SK-N-SH (cell line): ENCODE results near the gene HDHD5. TPM values are rescaled to one million over a fixed set of nuclear protein-coding genes. Genes with fewer than 3 reads are reported as not detected.

Experiments
- CTCF ChIA-PET: fragments of 300-600, 350-600 bp; formaldehyde crosslinking; extraction: SDS; loops from one replicate; lab custom pipeline; 2021; lab: Yijun Ruan, JAX
- POLR2A ChIA-PET: fragments of 350-600 bp; sonication (Branson Sonifier 250); formaldehyde crosslinking; extraction: SDS; loops from one replicate; lab custom pipeline; 2020; ENCODE audit warnings: antibody characterized with exemption, inconsistent platforms; lab: Yijun Ruan, JAX
- DNase-seq: peaks from one replicate; pipeline ENCODE4 v3.0.0; 2012
- H2AFZ ChIP-seq: fragments of 200-600 bp; sonication (generic); 2 replicates; pipeline ENCODE4 v1.8.1; 2016; ENCODE audit warnings: antibody characterized with exemption, mild to moderate bottlenecking, low read depth
- H3F3A ChIP-seq: fragments of 200-600 bp; sonication (generic); replicated peaks from 2 replicates; pipeline ENCODE3; 2016; ENCODE audit warnings: antibody characterized with exemption, mild to moderate bottlenecking; ENCODE audit not compliant: insufficient read depth
- H3K27ac ChIP-seq, 2 experiments: fragments of 200-500 bp in 1 of 2; fragments of 200-600 bp in 1 of 2; sonication (Bioruptor generic) in 1 of 2; sonication (generic), shearing (Covaris generic) in 1 of 2; 2 replicates each; pipeline versions ENCODE4 v1.5.1 to v1.6.1; 2014 to 2016; ENCODE audit warnings: low read depth in 2 of 2, inconsistent platforms in 1 of 2, low read length in 1 of 2, mild to moderate bottlenecking in 1 of 2, mixed read lengths in 1 of 2
- H3K27me3 ChIP-seq: fragments of 200-600 bp; sonication (generic), shearing (Covaris generic); 2 replicates; pipeline ENCODE4 v1.6.1; 2016; ENCODE audit warnings: mixed run types; ENCODE audit not compliant: insufficient read depth
- H3K36me3 ChIP-seq, 2 experiments: fragments of 200-500 bp in 1 of 2; fragments of 200-600 bp in 1 of 2; sonication (Bioruptor generic) in 1 of 2; sonication (generic) in 1 of 2; replicated peaks in 1 of 2; 2 replicates each; pipeline versions ENCODE3 to v1.5.1; 2014 to 2016; ENCODE audit warnings: low read length in 1 of 2, mild to moderate bottlenecking in 1 of 2; ENCODE audit not compliant: insufficient read depth in 2 of 2, control insufficient read depth in 1 of 2
- H3K4me1 ChIP-seq, 2 experiments: fragments of 200-500 bp in 1 of 2; fragments of 200-600 bp in 1 of 2; sonication (Bioruptor generic) in 1 of 2; sonication (generic), shearing (Covaris generic) in 1 of 2; 2 replicates each; pipeline versions ENCODE4 v1.5.1 to v1.6.1; 2014 to 2016; ENCODE audit warnings: low read depth in 1 of 2, low read length in 1 of 2, mixed run types in 1 of 2; ENCODE audit not compliant: insufficient read depth in 2 of 2, control insufficient read depth in 1 of 2
- H3K4me2 ChIP-seq: fragments of 200-600 bp; sonication (generic), shearing (Covaris generic); 2 replicates; pipeline ENCODE4 v1.6.1; 2017; ENCODE audit warnings: mixed run types
- H3K4me3 ChIP-seq, 2 experiments: fragments of 200-500 bp in 1 of 2; fragments of 200-600 bp in 1 of 2; sonication (Bioruptor generic) in 1 of 2; sonication (generic), shearing (Covaris generic) in 1 of 2; 2 replicates each; pipeline versions ENCODE4 v1.5.1 to v1.8.1; 2014 to 2016; ENCODE audit warnings: low read depth in 2 of 2, inconsistent platforms in 1 of 2, low read length in 1 of 2, mild to moderate bottlenecking in 1 of 2, mixed read lengths in 1 of 2, moderate library complexity in 1 of 2
- H3K79me2 ChIP-seq: fragments of 200-600 bp; sonication (generic); 2 replicates; pipeline ENCODE4 v1.8.1; 2017; ENCODE audit warnings: mild to moderate bottlenecking; ENCODE audit not compliant: insufficient read depth
- H3K9ac ChIP-seq: fragments of 200-600 bp; sonication (generic); 2 replicates; pipeline ENCODE4 v1.6.1; 2017; ENCODE audit warnings: mixed run types
- H3K9me2 ChIP-seq: fragments of 200-600 bp; sonication (generic); 2 replicates; pipeline ENCODE4 v1.6.1; 2017; ENCODE audit warnings: mixed run types
- H3K9me3 ChIP-seq: fragments of 200-600 bp; sonication (generic); 2 replicates; pipeline ENCODE4 v1.6.1; 2017; ENCODE audit warnings: mixed run types, mild to moderate bottlenecking, moderate library complexity
- H4K20me1 ChIP-seq: fragments of 200-600 bp; sonication (generic); 2 replicates; pipeline ENCODE4 v1.6.1; 2017; ENCODE audit warnings: mild to moderate bottlenecking, mixed run types; ENCODE audit not compliant: insufficient read depth
- EZH2phosphoT487 ChIP-seq: fragments of 200-600 bp; sonication (generic); IDR thresholded peaks from 2 replicates; pipeline ENCODE4 v1.6.1; 2017; ENCODE audit warnings: low read depth, mixed run types, mild to moderate bottlenecking, antibody characterized with exemption, moderate library complexity, borderline replicate concordance
- FOSL2 ChIP-seq: IDR thresholded peaks from 2 replicates; pipeline ENCODE4 v1.4.0; 2012; ENCODE audit warnings: low read depth, mild to moderate bottlenecking, moderate library complexity, borderline replicate concordance
- IRF3 ChIP-seq: fragments of 150-350 bp; IDR thresholded peaks from 2 replicates; pipeline ENCODE4 v1.6.1; 2016; ENCODE audit warnings: mild to moderate bottlenecking, low read depth, low read length
- JUND ChIP-seq: IDR thresholded peaks from 2 replicates; pipeline ENCODE4 v1.4.0; 2012
- MEF2A ChIP-seq: IDR thresholded peaks from 2 replicates; pipeline ENCODE4 v1.4.0; 2012; ENCODE audit warnings: low read depth, borderline replicate concordance
- MXI1 ChIP-seq: IDR thresholded peaks from 2 replicates; pipeline ENCODE4 v1.6.1; 2012; ENCODE audit warnings: mild to moderate bottlenecking, low read depth, low read length, improper control_type of control experiment
- NFIC ChIP-seq: IDR thresholded peaks from 2 replicates; pipeline ENCODE4 v1.4.0; 2012; ENCODE audit warnings: borderline replicate concordance
- RCOR1 ChIP-seq: fragments of 150-350 bp; IDR thresholded peaks from 2 replicates; pipeline ENCODE4 v1.6.1; 2017; ENCODE audit warnings: antibody characterized with exemption, low read length
- RFX5 ChIP-seq: IDR thresholded peaks from 2 replicates; pipeline ENCODE4 v1.6.1; 2012; ENCODE audit warnings: mild to moderate bottlenecking, improper control_type of control experiment, low read length
- RXRA ChIP-seq: IDR thresholded peaks from 2 replicates; pipeline ENCODE4 v1.4.0; 2012; ENCODE audit warnings: low read depth, mild to moderate bottlenecking, borderline replicate concordance
- TAF1 ChIP-seq: IDR thresholded peaks from 2 replicates; pipeline ENCODE4 v1.6.1; 2012; ENCODE audit warnings: low read depth, mild to moderate bottlenecking, low read length, moderate library complexity, borderline replicate concordance
- TCF12 ChIP-seq: IDR thresholded peaks from 2 replicates; pipeline ENCODE4 v1.4.0; 2012
- TEAD4 ChIP-seq: IDR thresholded peaks from 2 replicates; pipeline ENCODE4 v1.4.0; 2012; ENCODE audit warnings: mild to moderate bottlenecking, borderline replicate concordance; ENCODE audit not compliant: insufficient read depth
- USF2 ChIP-seq: fragments of 150-350 bp; IDR thresholded peaks from 2 replicates; pipeline ENCODE4 v1.6.1; 2017; ENCODE audit warnings: antibody characterized with exemption, low read length, low read depth, borderline replicate concordance
- YY1 ChIP-seq: IDR thresholded peaks from 2 replicates; pipeline ENCODE4 v1.4.0; 2012; ENCODE audit warnings: low read depth, mild to moderate bottlenecking
- ZBTB33 ChIP-seq: IDR thresholded peaks from 2 replicates; pipeline ENCODE4 v1.4.0; 2012; ENCODE audit warnings: low read depth, borderline replicate concordance
- WGBS: methylation state at CpG from one replicate; pipeline ENCODE4 v1.1.6; 2017; ENCODE audit warnings: low lambda C conversion rate; 5-methylcytosine and 5-hydroxymethylcytosine counted together
- polyA plus RNA-seq, 3 experiments: library from polyadenylated mRNA; depleted of rRNA; stranded (reverse); fragments of >200 nt; gene quantifications; 2 replicates each; pipeline ENCODE4 v1.2.3, GENCODE V29; 2012
- TF ChIP-seq, protein P1 (sequence below): fragments of 200-600 bp; sonication (generic); IDR thresholded peaks from 2 replicates; pipeline ENCODE4 v1.6.1; 2017; ENCODE audit warnings: antibody characterized with exemption, mild to moderate bottlenecking, moderate library complexity
- TF ChIP-seq, protein P2 (sequence below): IDR thresholded peaks from 2 replicates; pipeline ENCODE4; 2012

Gene HDHD5
- polyA plus RNA-seq, 1 of the 3 experiments (the other 2 are of a cell fraction), result 43.3 TPM

- TF ChIP-seq, protein P1, sequence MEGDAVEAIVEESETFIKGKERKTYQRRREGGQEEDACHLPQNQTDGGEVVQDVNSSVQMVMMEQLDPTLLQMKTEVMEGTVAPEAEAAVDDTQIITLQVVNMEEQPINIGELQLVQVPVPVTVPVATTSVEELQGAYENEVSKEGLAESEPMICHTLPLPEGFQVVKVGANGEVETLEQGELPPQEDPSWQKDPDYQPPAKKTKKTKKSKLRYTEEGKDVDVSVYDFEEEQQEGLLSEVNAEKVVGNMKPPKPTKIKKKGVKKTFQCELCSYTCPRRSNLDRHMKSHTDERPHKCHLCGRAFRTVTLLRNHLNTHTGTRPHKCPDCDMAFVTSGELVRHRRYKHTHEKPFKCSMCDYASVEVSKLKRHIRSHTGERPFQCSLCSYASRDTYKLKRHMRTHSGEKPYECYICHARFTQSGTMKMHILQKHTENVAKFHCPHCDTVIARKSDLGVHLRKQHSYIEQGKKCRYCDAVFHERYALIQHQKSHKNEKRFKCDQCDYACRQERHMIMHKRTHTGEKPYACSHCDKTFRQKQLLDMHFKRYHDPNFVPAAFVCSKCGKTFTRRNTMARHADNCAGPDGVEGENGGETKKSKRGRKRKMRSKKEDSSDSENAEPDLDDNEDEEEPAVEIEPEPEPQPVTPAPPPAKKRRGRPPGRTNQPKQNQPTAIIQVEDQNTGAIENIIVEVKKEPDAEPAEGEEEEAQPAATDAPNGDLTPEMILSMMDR, result no peak
- TF ChIP-seq EZH2phosphoT487 (no peak), TAF1 (no peak), RFX5 (no peak), RCOR1 (no peak), FOSL2 (no peak), NFIC (no peak), ZBTB33 (no peak), TEAD4 (no peak)
- TF ChIP-seq, protein P2, sequence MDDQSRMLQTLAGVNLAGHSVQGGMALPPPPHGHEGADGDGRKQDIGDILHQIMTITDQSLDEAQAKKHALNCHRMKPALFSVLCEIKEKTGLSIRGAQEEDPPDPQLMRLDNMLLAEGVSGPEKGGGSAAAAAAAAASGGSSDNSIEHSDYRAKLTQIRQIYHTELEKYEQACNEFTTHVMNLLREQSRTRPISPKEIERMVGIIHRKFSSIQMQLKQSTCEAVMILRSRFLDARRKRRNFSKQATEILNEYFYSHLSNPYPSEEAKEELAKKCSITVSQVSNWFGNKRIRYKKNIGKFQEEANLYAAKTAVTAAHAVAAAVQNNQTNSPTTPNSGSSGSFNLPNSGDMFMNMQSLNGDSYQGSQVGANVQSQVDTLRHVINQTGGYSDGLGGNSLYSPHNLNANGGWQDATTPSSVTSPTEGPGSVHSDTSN, result no peak
- TF ChIP-seq, all 33 proteins: peak for 0
These were observed 50.6 kb downstream of the HDHD5 start (continued) for GRCh38 chr22:17108256-17109112.

DNA sequence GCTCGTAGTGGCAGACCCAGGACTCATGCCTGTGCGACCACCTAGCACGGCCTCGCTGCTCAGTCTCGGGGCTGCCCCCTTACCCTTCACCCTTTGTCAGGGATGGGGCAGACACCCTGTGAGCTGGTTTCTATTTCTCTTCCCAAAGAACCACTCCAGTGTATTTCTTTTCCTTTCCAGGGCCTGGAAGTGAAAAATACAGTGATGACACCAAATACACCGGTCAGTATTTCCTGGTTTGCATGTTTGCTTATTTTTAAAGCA is 51.6 kb downstream of the HDHD5 start:
- no peaks in the 10 kb centered on the region for H3K9me3 ChIP-seq
- 71% methylated on average over 6 of the region's 6 CpGs for WGBS
- no peak overlapping the region for H2AFZ ChIP-seq
- ChIA-PET POLR2A (no interaction called here), CTCF (interaction anchor here (0.8 to 2.5 kb wide), 3 partner anchors 10 to 64 kb away, joined by 3 to 14 read pairs (median 11); no protein-coding TSS in a partner anchor)
- no peaks in the 10 kb centered on the region for H3F3A ChIP-seq
- no peaks in the 10 kb centered on the region for H3K79me2 ChIP-seq
- no peaks in the 10 kb centered on the region for H3K27me3 ChIP-seq
- no peaks in the 10 kb centered on the region for H3K4me1 ChIP-seq
- no peak overlapping the region for H3K27ac ChIP-seq
- TF ChIP-seq, protein P1, result no peak
- TF ChIP-seq RFX5 (no peak), YY1 (no peak), TCF12 (no peak), USF2 (no peak), RXRA (no peak), JUND (no peak), MEF2A (no peak), MXI1 (no peak), IRF3 (no peak)
- TF ChIP-seq, protein P2, result no peak
- no peak overlapping the region for H3K4me2 ChIP-seq
- no peaks in the 10 kb centered on the region for H4K20me1 ChIP-seq
- no peaks in the 10 kb centered on the region for H3K36me3 ChIP-seq
- H3K9me2 ChIP-seq, result no peaks in the 10 kb centered on the region
- H3K9ac ChIP-seq, result no peak overlapping the region
- DNase-seq, result no peak
- H3K4me3 ChIP-seq, result no peak overlapping the region
